ENCODE measurements around the gene ENAH.
"Not testable (repeated sequence)": the region's sequence is repeated elsewhere in the genome, so short reads cannot be mapped to it uniquely, and the experiment has no call there.

Gene ENAH

DNA sequence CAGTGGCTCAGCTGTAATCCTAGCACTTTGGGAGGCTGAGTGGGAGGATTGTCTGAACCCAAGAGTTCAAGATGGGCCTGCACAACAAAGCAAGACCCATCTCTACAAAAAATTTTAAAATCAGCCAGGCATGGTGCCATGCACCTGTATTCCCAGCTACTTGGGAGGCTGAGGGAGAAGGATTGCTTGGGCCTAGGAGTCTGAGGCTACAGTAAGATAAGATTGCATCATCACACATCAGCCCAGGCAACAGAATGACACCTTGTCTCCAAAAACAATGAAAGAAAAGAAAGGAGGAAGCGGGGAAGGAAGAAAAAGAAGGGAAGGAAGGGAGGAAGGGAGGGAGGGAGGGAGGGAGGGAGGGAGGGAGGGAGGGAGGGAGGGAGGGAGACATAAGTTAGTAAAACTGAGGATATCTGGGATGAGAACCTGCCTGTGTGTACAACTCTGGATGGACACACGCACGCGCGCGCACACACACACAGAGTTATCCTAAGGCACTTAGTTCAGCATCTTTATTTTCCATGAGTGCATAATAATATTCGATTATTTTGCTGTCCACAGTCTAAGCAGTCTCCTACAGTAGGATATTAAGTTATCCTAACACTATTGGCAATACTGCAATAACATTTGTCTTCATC lies 132.2 kb downstream of the ENAH start:
- DNase-seq: no peak

GRCh38 chr1:225519166-225519863 lies 133.6 kb downstream of the ENAH start:
- no peak for DNase-seq

DNA sequence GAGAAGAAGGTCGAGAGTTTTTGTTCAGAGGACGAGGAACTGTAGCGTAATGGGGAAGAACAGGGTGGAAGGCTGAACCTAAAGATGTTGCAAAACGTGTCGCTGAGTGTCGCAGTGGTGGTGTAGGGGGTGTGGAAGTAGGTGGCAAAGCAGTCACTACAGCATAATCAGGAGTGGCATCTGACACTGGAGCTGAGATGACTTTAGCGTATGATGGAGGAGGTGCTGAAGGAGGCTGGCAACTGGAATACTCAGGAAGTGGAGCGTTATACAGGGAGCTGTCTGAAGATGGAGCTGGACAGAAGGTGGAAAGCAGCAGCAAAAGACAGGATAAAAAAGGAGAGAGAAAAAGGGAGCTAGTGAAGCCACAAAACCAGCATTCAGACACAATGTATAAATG lies 135.2 kb downstream of the ENAH start:
- DNase-seq: no peak

- DNase-seq: no peak
Measured at GRCh38 chr1:225517221-225517620, 135.7 kb downstream of the ENAH start.

GRCh38 chr1:225514671-225515081 lies 138.2 kb downstream of the ENAH start:
- no peak for DNase-seq

DNA sequence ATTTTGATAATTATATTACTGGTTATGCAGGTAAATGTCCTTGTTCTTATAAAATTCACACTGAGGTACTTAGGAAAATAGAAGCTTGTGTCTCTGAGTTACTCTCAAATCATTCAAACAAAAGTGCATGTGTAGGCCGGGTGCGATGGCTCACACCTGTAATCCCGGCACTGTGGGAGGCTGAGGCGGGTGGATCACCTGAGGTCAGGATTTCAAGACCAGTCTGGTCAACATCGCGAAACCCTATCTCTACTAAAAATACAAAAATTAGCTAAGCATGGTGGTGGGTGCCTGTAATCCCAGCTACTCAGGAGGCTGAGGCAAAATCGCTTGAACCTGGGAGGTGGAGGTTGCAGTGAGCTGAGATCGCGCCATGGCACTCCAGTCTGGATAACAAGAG lies 139.3 kb downstream of the ENAH start:
- not testable (repeated sequence) for DNase-seq

GRCh38 chr1:225511828-225512381 lies 141.0 kb downstream of the ENAH start:
- no peak for DNase-seq

- DNase-seq: not testable (repeated sequence)
Measured at GRCh38 chr1:225510740-225511139, 142.2 kb downstream of the ENAH start.

GRCh38 chr1:225509770-225510169 lies 143.2 kb downstream of the ENAH start:
- DNase-seq: no peak

GRCh38 chr1:225509376-225509707 lies 143.6 kb downstream of the ENAH start:
- no peak for DNase-seq

DNA sequence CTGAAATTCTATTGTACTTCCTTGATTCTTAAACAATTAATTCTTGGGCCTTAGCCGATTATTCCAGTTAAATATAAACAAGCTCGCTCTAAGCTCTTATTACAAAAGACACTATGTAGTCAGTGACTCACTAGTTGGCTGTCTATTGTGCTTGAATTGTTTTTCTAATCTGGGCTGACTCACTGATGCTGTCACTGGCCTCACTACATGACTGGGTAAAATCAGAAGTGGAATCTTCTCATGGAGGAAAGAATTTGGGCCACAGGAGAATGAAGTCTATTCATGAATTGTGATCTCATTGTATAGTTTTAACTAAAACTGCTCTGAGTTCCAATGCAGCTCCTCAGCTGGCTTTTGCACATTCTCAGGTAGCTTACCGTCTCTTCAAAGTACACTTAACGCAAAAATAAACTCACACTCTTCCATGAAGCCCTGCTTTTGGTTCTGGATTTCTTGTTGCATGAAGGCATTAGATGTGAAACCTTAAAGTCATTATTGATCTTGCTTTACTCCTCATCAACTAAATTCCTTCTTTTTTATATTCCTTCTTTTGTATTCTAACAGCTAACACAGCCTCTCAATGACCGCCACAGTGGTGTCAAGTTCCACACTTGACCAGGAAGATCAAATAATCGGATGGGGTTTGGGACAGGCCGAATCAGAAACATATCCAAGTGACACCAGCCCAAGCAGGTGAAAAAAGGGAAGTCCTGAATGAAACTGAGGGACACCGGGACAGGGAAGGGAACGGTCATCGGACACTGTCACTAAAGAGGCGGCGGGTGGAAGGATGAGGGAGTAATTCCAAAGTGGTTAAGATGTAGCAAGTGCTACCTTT lies 144.2 kb downstream of the ENAH start:
- DNase-seq: peak in 1 of 2 donors; percentile 20

GRCh38 chr1:225506727-225507126 lies 146.2 kb downstream of the ENAH start:
- no peak for DNase-seq

DNA sequence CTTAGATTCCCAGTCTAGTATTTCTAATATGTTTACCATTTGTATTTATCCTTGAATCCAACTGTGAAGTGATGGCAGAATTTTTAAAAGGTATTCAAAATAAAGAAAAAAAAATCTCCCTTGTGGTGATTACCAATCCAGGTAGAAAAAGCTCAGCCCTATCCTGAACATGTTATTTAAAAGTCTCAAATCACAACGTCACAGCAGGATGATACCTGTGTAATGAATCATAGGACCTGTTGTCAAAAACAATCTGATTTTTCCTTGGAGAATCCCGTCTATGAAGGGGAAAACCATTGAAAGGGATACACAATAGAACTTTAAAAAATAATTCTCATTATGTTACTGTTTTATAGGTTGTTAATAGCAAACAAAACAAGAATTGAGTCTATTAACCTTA lies 148.1 kb downstream of the ENAH start:
- no peak for DNase-seq

DNA sequence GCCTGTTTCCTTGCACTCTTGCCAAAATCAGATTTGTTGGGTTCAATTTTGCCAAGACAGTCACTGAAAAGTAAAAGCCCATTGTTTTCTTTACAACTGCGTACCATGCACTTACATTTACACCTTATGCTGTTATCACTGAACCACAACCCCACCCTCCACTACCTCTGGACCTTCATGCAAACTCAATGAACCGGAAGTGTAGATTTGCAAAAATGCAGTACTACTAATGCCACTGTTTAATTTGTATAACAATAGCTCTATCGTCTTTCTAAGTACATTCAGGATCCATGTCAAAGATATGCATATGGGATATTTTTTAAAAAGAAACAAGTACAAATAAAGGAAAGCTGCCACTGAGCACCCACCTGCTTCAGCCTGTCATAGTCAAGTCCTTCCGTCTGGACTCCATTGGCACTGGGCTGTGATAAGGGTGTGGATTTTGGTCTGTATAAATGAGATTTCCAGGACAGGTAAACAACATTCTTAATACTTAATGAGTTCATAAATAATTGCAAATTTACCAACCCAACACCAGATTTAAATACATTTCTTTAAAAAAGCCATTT lies 152.2 kb downstream of the ENAH start:
- DNase-seq: no peak

GRCh38 chr1:225498549-225499136 lies 154.3 kb downstream of the ENAH start:
- no peak for DNase-seq

- DNase-seq: no peak
Measured at GRCh38 chr1:225494789-225495359, 158.0 kb downstream of the ENAH start.

- no peak for DNase-seq
Measured at GRCh38 chr1:225493591-225494246, 159.2 kb downstream of the ENAH start.

DNA sequence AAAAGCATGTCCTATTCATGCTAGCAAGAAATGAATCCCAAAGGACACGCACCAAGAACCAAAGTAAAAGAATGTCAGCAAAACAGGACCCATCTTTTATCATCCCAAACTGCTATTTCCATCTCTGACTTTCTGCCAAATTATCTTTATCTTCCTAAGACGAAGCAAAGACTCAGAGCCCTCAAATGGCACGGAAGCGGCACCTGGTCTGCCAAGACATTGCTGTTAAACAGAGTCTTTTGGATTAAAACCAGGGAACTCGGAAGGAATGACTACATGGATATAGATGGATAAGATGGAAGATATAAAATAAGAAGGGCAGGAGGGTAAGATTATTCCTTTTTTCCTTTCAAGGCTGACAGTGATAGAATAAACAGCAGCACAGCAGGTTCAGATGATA lies 164.2 kb downstream of the ENAH start:
- DNase-seq: no peak

GRCh38 chr1:225486856-225487255 lies 166.1 kb downstream of the ENAH start:
- DNase-seq: no peak

- DNase-seq: no peak
Measured at GRCh38 chr1:225485991-225486530, 166.9 kb downstream of the ENAH start.

DNA sequence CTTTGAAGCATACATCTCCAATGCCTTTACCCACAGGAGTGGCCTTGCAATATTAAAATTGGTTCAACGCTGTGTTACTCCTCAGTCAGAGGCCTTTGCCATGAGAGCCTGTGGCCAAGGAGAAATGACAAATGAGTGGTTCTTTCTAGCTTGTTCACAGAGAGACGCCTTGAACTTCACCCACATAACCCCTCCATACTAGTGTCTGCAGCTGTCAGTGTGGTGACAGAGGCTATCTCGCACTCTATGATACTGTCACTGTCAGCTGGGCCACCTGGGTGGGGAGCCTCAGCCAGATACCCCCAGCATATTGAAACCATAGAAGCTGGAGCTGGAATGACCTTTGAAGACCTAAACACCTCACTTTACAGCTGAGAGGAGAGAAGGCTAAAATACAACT lies 167.7 kb downstream of the ENAH start:
- no peak for DNase-seq

Data from bone marrow (tissue), 2 donors.